Activated CD8-positive, alpha-beta T cell treated with anti-CD3 and anti-CD28 coated beads for 36 hours (primary cell): ENCODE data around the gene HDGFL2. TPM values are rescaled to one million over a fixed set of nuclear protein-coding genes. Genes with fewer than 3 reads are reported as not detected.

Source experiments
- ATAC-seq: fragments of 200-7000 bp; cut with Tn5 transposase; one replicate; pipeline ENCODE4 v1.10.0; 2021; ENCODE audit warnings: mild to moderate bottlenecking, moderate library complexity
- CTCF ChIA-PET: fragments of 350-600 bp; sonication (Branson Sonifier 250); formaldehyde crosslinking; loops from one replicate; lab custom pipeline; 2021; ENCODE audit warnings: antibody characterized with exemption; lab: Charles Lee
- POLR2A ChIA-PET: fragments of 350-600 bp; sonication (Branson Sonifier 250); formaldehyde crosslinking; loops from one replicate; lab custom pipeline; 2021; ENCODE audit warnings: antibody characterized with exemption; lab: Charles Lee
- DNase-seq: peaks from one replicate; pipeline ENCODE4 v3.0.0-alpha.2; 2020
- H3K27ac Mint-ChIP-seq: one replicate; pipeline ENCODE4 v1.8.0; 2021; ENCODE audit warnings: mild to moderate bottlenecking, mixed read lengths
- H3K27me3 Mint-ChIP-seq: one replicate; pipeline ENCODE4 v1.8.0; 2021; ENCODE audit warnings: mixed read lengths
- H3K36me3 Mint-ChIP-seq: one replicate; pipeline ENCODE4 v1.8.0; 2021; ENCODE audit warnings: low read depth, mixed read lengths
- H3K4me1 Mint-ChIP-seq: one replicate; pipeline ENCODE4 v1.8.0; 2021; ENCODE audit warnings: low read depth, mixed read lengths
- H3K4me3 Mint-ChIP-seq: one replicate; pipeline ENCODE4 v1.8.0; 2021; ENCODE audit warnings: mild to moderate bottlenecking, moderate library complexity, mixed read lengths
- H3K9me3 Mint-ChIP-seq: one replicate; pipeline ENCODE4 v1.8.0; 2021; ENCODE audit warnings: mixed read lengths
- intact Hi-C: fragments of 100-400 bp; cut with micrococcal nuclease; formaldehyde crosslinking; loops from one replicate; pipeline ENCODE4 v1.10.0; 2022
- total RNA-seq, 2 experiments: library from RNA; stranded (reverse); gene quantifications; one replicate each; pipeline ENCODE4 v1.2.3, GENCODE V29; 2021
- TF ChIP-seq, protein P1 (sequence below): fragments of 200-600 bp; IDR thresholded peaks from one replicate; pipeline ENCODE4 v1.8.0; 2022; ENCODE audit warnings: antibody characterized with exemption, mild to moderate bottlenecking

HDGFL2 gene
- total RNA-seq, 2 experiments from 2014 or later: 37.5 to 44.0 TPM

DNA sequence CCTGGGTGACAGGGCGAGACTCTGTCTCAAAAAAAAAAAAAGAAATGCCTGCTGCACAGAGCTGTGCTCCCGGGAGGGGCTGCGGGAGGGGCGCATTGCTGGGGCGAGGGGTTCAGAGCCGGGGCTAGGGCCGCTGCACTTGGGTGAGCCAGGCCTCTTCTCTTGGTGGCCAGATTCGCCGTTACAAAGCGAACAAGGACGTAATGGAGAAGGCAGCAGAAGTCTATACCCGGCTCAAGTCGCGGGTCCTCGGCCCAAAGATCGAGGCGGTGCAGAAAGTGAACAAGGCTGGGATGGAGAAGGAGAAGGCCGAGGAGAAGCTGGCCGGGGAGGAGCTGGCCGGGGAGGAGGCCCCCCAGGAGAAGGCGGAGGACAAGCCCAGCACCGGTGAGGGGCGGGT lies 27.2 kb downstream of the HDGFL2 start:
- CTCF ChIA-PET: no interaction called here
- Mint-ChIP-seq H3K27me3 (no peaks in the 10 kb centered on the region), H3K4me3 (no peak overlapping the region), H3K27ac (no peak overlapping the region), H3K9me3 (no peaks in the 10 kb centered on the region), H3K4me1 (no peaks in the 10 kb centered on the region), H3K36me3 (no peaks in the 10 kb centered on the region)
- no peak for ATAC-seq
- TF ChIP-seq, protein P1, sequence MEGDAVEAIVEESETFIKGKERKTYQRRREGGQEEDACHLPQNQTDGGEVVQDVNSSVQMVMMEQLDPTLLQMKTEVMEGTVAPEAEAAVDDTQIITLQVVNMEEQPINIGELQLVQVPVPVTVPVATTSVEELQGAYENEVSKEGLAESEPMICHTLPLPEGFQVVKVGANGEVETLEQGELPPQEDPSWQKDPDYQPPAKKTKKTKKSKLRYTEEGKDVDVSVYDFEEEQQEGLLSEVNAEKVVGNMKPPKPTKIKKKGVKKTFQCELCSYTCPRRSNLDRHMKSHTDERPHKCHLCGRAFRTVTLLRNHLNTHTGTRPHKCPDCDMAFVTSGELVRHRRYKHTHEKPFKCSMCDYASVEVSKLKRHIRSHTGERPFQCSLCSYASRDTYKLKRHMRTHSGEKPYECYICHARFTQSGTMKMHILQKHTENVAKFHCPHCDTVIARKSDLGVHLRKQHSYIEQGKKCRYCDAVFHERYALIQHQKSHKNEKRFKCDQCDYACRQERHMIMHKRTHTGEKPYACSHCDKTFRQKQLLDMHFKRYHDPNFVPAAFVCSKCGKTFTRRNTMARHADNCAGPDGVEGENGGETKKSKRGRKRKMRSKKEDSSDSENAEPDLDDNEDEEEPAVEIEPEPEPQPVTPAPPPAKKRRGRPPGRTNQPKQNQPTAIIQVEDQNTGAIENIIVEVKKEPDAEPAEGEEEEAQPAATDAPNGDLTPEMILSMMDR: no peak
- POLR2A ChIA-PET: no interaction called here
- DNase-seq: no peak
- intact Hi-C loops: no loop called here

GRCh38 chr19:4499855-4500254 lies 27.8 kb downstream of the HDGFL2 start:
- no peaks in the 10 kb centered on the region for H3K27me3 Mint-ChIP-seq
- no peaks in the 10 kb centered on the region for H3K9me3 Mint-ChIP-seq

DNA sequence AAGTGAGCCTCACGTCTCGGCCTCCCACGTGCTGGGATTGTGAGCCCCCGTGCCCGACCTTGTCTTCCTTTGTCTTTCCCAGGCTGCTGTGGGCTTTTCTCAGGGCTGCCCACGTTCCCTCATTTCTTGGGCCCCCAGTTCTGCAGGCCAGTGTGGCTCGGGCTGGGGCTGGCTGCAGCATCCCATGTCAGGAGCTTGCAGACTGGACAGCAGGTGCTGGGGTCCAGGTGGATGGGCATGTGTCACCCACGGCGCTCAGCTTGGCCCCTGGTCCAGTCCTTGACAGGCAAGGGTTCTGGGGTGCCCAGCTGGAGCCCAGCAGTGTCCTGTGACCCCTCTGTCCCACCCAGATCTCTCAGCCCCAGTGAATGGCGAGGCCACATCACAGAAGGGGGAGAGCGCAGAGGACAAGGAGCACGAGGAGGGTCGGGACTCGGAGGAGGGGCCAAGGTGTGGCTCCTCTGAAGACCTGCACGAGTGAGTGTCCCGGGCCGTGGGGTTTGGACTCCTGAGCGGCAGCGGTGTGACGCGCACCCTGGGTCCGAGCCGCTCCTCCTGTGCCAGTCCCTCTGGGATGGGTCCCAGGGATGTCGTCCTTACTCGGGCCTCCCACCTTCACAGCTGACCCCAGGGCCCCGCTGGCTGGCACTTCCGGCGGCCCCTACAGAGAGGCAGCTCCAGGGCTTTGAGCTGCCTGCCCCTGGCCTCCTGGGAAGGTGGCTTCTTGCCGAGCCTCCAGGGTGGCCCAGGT lies 28.9 kb downstream of the HDGFL2 start:
- Mint-ChIP-seq H3K27ac (no peak overlapping the region), H3K36me3 (no peaks in the 10 kb centered on the region), H3K9me3 (no peaks in the 10 kb centered on the region), H3K4me3 (no peak overlapping the region), H3K4me1 (no peaks in the 10 kb centered on the region), H3K27me3 (no peaks in the 10 kb centered on the region)
- no peak for DNase-seq
- POLR2A ChIA-PET: no interaction called here
- TF ChIP-seq, protein P1: no peak
- CTCF ChIA-PET: no interaction called here
- intact Hi-C loops: no loop called here
- no peak for ATAC-seq

More at GRCh38 chr19:4499855-4500254, 27.8 kb downstream of the HDGFL2 start:
- H3K27ac Mint-ChIP-seq: no peak overlapping the region
- TF ChIP-seq, protein P1: no peak
- CTCF ChIA-PET: no interaction called here
- ATAC-seq (no peak), DNase-seq (no peak)
- intact Hi-C loops: no loop called here
- H3K4me3 Mint-ChIP-seq: no peak overlapping the region
- POLR2A ChIA-PET: no interaction called here
- no peaks in the 10 kb centered on the region for H3K36me3 Mint-ChIP-seq
- no peaks in the 10 kb centered on the region for H3K4me1 Mint-ChIP-seq

DNA sequence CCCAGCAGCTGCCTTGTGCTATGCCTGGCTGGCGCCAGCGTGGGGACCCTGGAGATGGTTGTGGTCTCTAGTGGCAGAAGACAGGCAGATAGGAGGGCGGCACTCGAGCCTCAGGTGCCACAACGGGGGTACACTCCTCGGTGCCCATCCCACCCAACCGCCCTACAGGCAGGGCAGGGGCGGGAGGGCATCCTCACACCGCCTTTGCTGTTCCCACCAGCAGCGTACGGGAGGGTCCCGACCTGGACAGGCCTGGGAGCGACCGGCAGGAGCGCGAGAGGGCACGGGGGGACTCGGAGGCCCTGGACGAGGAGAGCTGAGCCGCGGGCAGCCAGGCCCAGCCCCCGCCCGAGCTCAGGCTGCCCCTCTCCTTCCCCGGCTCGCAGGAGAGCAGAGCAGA lies 29.6 kb downstream of the HDGFL2 start:
- ChIA-PET POLR2A (no interaction called here), CTCF (no interaction called here)
- DNase-seq (no peak), ATAC-seq (no peak)
- Mint-ChIP-seq H3K27me3 (no peaks in the 10 kb centered on the region), H3K9me3 (no peaks in the 10 kb centered on the region), H3K27ac (no peak overlapping the region), H3K4me3 (no peak overlapping the region), H3K36me3 (peaks cover 3% of the 10 kb centered on the region), H3K4me1 (peaks cover 6% of the 10 kb centered on the region)
- intact Hi-C loops: no loop called here
- TF ChIP-seq, protein P1: no peak

GRCh38 chr19:4502282-4503131 lies 30.4 kb downstream of the HDGFL2 start:
- no peak for ATAC-seq
- CTCF ChIA-PET: interaction anchor here (1.2 kb wide), 1 partner anchor 23 kb away, joined by 4 read pairs; no protein-coding TSS in a partner anchor
- intact Hi-C loops: no loop called here
- DNase-seq: no peak
- H3K4me1 Mint-ChIP-seq: peaks cover 8% of the 10 kb centered on the region
- no peaks in the 10 kb centered on the region for H3K9me3 Mint-ChIP-seq
- H3K36me3 Mint-ChIP-seq: peaks cover 3% of the 10 kb centered on the region
- H3K27ac Mint-ChIP-seq: no peak overlapping the region
- TF ChIP-seq, protein P1: no peak
- no peaks in the 10 kb centered on the region for H3K27me3 Mint-ChIP-seq
- POLR2A ChIA-PET: no interaction called here
- H3K4me3 Mint-ChIP-seq: no peak overlapping the region
